ENCODE data around the gene TLE2. TPM values are rescaled to one million over a fixed set of nuclear protein-coding genes. Genes with fewer than 3 reads are reported as not detected.

TLE2 gene
- total RNA-seq, 1 experiment from 2014 or later, result 7.7 TPM

DNA sequence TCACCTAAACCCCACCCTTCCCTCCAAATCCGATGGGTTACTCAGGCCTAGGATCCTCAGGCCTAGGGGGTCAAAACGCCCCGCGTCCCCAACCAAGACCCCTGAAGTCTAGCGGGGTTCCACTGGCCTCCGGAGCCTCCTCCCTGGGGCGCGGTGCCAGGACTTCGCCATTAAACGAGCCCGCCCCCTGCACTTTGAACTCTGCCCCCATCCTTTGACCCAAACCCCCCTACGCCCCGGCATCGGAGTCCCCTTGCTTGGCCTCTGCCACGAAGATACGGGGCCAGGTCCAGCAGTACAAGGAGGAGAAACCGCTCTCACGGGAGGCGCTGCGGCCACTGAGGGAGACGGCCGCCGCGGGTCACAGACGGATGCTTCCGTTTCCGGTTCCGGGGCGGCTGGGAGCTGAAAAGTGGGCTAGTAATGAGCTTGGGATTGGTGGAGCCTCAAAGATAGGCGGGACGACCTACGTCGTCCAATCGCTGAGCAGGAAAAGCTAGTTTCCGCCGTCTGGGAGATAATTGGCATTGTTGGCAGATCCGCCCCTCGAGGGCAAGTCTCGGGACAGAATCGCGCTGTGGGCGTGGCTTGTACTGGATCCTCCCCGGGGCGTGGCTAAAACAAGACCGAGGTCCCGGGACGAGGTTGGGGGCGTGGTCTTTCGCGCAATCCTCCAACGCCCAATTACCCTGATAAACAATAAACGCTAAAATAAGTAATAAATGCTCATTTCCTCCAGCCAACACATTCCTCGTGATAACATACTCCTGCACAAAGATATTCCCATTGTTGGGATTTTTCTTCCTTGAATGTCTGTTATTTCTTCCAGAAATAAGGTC is 78.6 kb downstream of the TLE2 start:
- intact Hi-C loops (cut with micrococcal nuclease), result loop anchor here (2.0 to 10.0 kb wide), 4 partner anchors 28 to 177 kb away; partner anchors contain the start of gene GNA11
- POLR2A ChIA-PET (ENCODE audit: unreplicated experiment), result interaction anchor here (0.5 to 0.7 kb wide), 7 partner anchors 62 to 1966 kb away, joined by 3 to 18 read pairs (median 4); no protein-coding TSS in a partner anchor

DNA sequence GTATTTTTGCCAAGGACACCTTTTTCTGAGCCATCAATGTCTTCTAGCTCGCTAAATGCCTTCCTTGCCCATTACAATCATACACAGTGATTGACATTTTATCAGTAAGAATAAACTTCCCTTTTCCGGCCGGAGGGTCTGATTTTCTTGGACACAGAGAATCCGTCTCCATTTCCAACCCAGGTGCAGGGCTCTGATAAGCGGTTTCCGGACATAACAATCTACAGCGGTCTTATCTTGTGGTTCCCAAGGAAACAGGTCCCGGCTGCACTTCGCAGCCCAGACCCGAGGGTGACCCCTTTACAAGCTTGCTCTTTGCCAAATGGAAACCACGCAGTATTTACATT is 79.2 kb downstream of the TLE2 start:
- no peak for ATAC-seq
- BruUV-seq (replicated peaks), result TSS peak; percentile 74
- TF ChIP-seq EZH2phosphoT487 (IDR thresholded peaks at IDR 0.05; ENCODE audit: borderline replicate concordance, low read length) (no peak), EZH2 (IDR thresholded peaks at IDR 0.05; ENCODE audit: low read length, unreplicated experiment) (no peak)
- TF ChIP-seq, protein P1, sequence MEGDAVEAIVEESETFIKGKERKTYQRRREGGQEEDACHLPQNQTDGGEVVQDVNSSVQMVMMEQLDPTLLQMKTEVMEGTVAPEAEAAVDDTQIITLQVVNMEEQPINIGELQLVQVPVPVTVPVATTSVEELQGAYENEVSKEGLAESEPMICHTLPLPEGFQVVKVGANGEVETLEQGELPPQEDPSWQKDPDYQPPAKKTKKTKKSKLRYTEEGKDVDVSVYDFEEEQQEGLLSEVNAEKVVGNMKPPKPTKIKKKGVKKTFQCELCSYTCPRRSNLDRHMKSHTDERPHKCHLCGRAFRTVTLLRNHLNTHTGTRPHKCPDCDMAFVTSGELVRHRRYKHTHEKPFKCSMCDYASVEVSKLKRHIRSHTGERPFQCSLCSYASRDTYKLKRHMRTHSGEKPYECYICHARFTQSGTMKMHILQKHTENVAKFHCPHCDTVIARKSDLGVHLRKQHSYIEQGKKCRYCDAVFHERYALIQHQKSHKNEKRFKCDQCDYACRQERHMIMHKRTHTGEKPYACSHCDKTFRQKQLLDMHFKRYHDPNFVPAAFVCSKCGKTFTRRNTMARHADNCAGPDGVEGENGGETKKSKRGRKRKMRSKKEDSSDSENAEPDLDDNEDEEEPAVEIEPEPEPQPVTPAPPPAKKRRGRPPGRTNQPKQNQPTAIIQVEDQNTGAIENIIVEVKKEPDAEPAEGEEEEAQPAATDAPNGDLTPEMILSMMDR (conservative IDR thresholded peaks at IDR 0.05; ENCODE audit: low read depth, low read length), result no peak

More for the DNA sequence above, 78.6 kb downstream of the TLE2 start:
- Histone ChIP-seq H3K27me3 (ENCODE audit: low read length) (no peaks in the 10 kb centered on the region), H3K9ac (ENCODE audit: low read length) (peak overlapping the region; percentile 87), H3K4me2 (ENCODE audit: low read length) (peak overlapping the region; percentile 95), H3K9me3 (ENCODE audit: low read length) (no peaks in the 10 kb centered on the region), H2AFZ (ENCODE audit: low read length) (peak overlapping the region; percentile 82), H4K20me1 (ENCODE audit: low read length) (no peaks in the 10 kb centered on the region), H3K4me3 (ENCODE audit: low read length) (peak overlapping the region; percentile 87), H3F3A (ENCODE audit: low read length, unreplicated experiment) (peaks cover 3% of the 10 kb centered on the region), H3K4me1 (ENCODE audit: insufficient read depth, low read length) (peaks cover 17% of the 10 kb centered on the region; the same call in 1 of the 2 replicates), H3K36me3 (ENCODE audit: low read depth, low read length) (no peaks in the 10 kb centered on the region), H3K79me2 (ENCODE audit: low read length) (peaks cover 17% of the 10 kb centered on the region), H3K27ac (ENCODE audit: low read length) (peak overlapping the region; percentile 47), H3K9me2 (replicated peaks; ENCODE audit: low read length) (no peaks in the 10 kb centered on the region)
- CTCF ChIA-PET, result interaction anchor here (0.6 to 1.6 kb wide), 12 partner anchors 13 to 355 kb away, joined by 3 to 14 read pairs (median 6); partner anchors contain the start of gene ZNF57
- ATAC-seq (peak; percentile 86), DNase-seq (peak; percentile 98)
- TF ChIP-seq, protein P1 (conservative IDR thresholded peaks at IDR 0.05; ENCODE audit: low read depth, low read length), result no peak
- TF ChIP-seq EZH2 (IDR thresholded peaks at IDR 0.05; ENCODE audit: low read length, unreplicated experiment), result no peak
- BruUV-seq (replicated peaks), result no TSS peak

More for the DNA sequence above, 79.2 kb downstream of the TLE2 start:
- Histone ChIP-seq H3K27me3 (ENCODE audit: low read length) (no peaks in the 10 kb centered on the region), H3K9me3 (ENCODE audit: low read length) (no peaks in the 10 kb centered on the region), H3K4me2 (ENCODE audit: low read length) (peak overlapping the region; percentile 95), H3K4me3 (ENCODE audit: low read length) (peak overlapping the region; percentile 87), H4K20me1 (ENCODE audit: low read length) (no peaks in the 10 kb centered on the region), H2AFZ (ENCODE audit: low read length) (peak overlapping the region; percentile 73), H3K9ac (ENCODE audit: low read length) (peak overlapping the region; percentile 87), H3K9me2 (replicated peaks; ENCODE audit: low read length) (no peaks in the 10 kb centered on the region), H3F3A (ENCODE audit: low read length, unreplicated experiment) (peaks cover 3% of the 10 kb centered on the region), H3K36me3 (ENCODE audit: low read depth, low read length) (no peaks in the 10 kb centered on the region), H3K79me2 (ENCODE audit: low read length) (peaks cover 17% of the 10 kb centered on the region), H3K27ac (ENCODE audit: low read length) (peak overlapping the region; percentile 47), H3K4me1 (ENCODE audit: insufficient read depth, low read length) (peaks cover 17% of the 10 kb centered on the region; the same call in 1 of the 2 replicates)
- DNase-seq, result peak; percentile 4
- ChIA-PET POLR2A (ENCODE audit: unreplicated experiment) (interaction anchor here (0.6 kb wide), 2 partner anchors 62 kb away, joined by 3 to 5 read pairs; no protein-coding TSS in a partner anchor), CTCF (interaction anchor here (0.6 to 1.6 kb wide), 9 partner anchors 49 to 355 kb away, joined by 3 to 14 read pairs (median 6); partner anchors contain the start of gene ZNF57)
- intact Hi-C loops (cut with micrococcal nuclease), result loop anchor here (2.0 to 10.0 kb wide), 4 partner anchors 27 to 177 kb away; partner anchors contain the start of gene GNA11

Other genes with a start within 250 kb of the TLE2 start
- 78.6 and 89.6 TPM in 2 replicates for gene SGTA, start 246.0 kb downstream of the TLE2 start, total RNA-seq (2014; rRNA removed)
- 221 and 270 TPM in 2 replicates for gene THOP1, start 243.8 kb downstream of the TLE2 start, total RNA-seq (2014; rRNA removed)
- 1.6 and 2.3 TPM in 2 replicates for gene ZNF554, start 209.4 kb downstream of the TLE2 start, total RNA-seq (2014; rRNA removed)
- gene ZNF555, start 187.8 kb downstream of the TLE2 start, total RNA-seq (2014; rRNA removed), result 0.75 and 0.84 TPM in 2 replicates
- gene ZNF556, start 161.9 kb downstream of the TLE2 start, total RNA-seq (2014; rRNA removed), result 0.04 TPM in 1 of 2 replicates, not detected in the other
- gene ZNF57, start 128.4 kb downstream of the TLE2 start, total RNA-seq (2014; rRNA removed), result 1.6 and 3.3 TPM in 2 replicates
- gene ZNF77, start 84.3 kb downstream of the TLE2 start, total RNA-seq (2014; rRNA removed), result 2.1 and 5.1 TPM in 2 replicates
- 1.9 and 4.1 TPM in 2 replicates for gene TLE6, start 51.7 kb downstream of the TLE2 start, total RNA-seq (2014; rRNA removed)
- gene TLE5, start 33.2 kb upstream of the TLE2 start, total RNA-seq (2014; rRNA removed), result 351 and 407 TPM in 2 replicates
- 59.6 and 89.4 TPM in 2 replicates for gene GNA11, start 65.1 kb upstream of the TLE2 start, total RNA-seq (2014; rRNA removed)
- not detected in 2 replicates for gene GNA15, start 106.8 kb upstream of the TLE2 start, total RNA-seq (2014; rRNA removed)
- gene S1PR4, start 149.5 kb upstream of the TLE2 start, total RNA-seq (2014; rRNA removed), result 0.26 and 1.3 TPM in 2 replicates
- 74.7 and 132 TPM in 2 replicates for gene NCLN, start 156.7 kb upstream of the TLE2 start, total RNA-seq (2014; rRNA removed)
- 0.44 and 0.75 TPM in 2 replicates for gene CELF5, start 195.4 kb upstream of the TLE2 start, total RNA-seq (2014; rRNA removed)